ENCODE measurements around the gene ELMOD3.
"Not testable (repeated sequence)": the region's sequence is repeated elsewhere in the genome, so short reads cannot be mapped to it uniquely, and the experiment has no call there.

ELMOD3 gene

GRCh38 chr2:85341269-85342029, 13.1 kb upstream of the ELMOD3 start:
- Mint-ChIP-seq H3K9me3 (no peaks in the 10 kb centered on the region), H3K36me3 (ENCODE audit: low read depth) (peaks cover 13% of the 10 kb centered on the region), H3K4me3 (no peak overlapping the region), H3K27ac (no peak overlapping the region), H3K4me1 (ENCODE audit: low read depth) (no peaks in the 10 kb centered on the region), H3K27me3 (ENCODE audit: low read depth) (peaks cover 11% of the 10 kb centered on the region)
- no peak for DNase-seq (ENCODE audit: low spot score)

GRCh38 chr2:85342156-85342555, 12.4 kb upstream of the ELMOD3 start:
- Mint-ChIP-seq H3K4me3 (no peak overlapping the region), H3K27me3 (ENCODE audit: low read depth) (peaks cover 11% of the 10 kb centered on the region), H3K36me3 (ENCODE audit: low read depth) (peaks cover 13% of the 10 kb centered on the region), H3K27ac (no peak overlapping the region), H3K9me3 (no peaks in the 10 kb centered on the region), H3K4me1 (ENCODE audit: low read depth) (no peaks in the 10 kb centered on the region)
- no peak for DNase-seq (ENCODE audit: low spot score)

GRCh38 chr2:85343207-85343895, 11.2 kb upstream of the ELMOD3 start:
- H3K4me3 Mint-ChIP-seq; H3K27ac Mint-ChIP-seq; H3K27me3 Mint-ChIP-seq (ENCODE audit: low read depth); H3K4me1 Mint-ChIP-seq (ENCODE audit: low read depth); DNase-seq (ENCODE audit: low spot score); H3K9me3 Mint-ChIP-seq: not testable (repeated sequence)
- H3K36me3 Mint-ChIP-seq (ENCODE audit: low read depth): peaks cover 22% of the 10 kb centered on the region

- Mint-ChIP-seq H3K4me1 (ENCODE audit: low read depth) (no peaks in the 10 kb centered on the region), H3K4me3 (no peak overlapping the region), H3K27ac (no peak overlapping the region), H3K36me3 (ENCODE audit: low read depth) (peaks cover 26% of the 10 kb centered on the region), H3K27me3 (ENCODE audit: low read depth) (peaks cover 3% of the 10 kb centered on the region), H3K9me3 (no peaks in the 10 kb centered on the region)
- DNase-seq (ENCODE audit: low spot score): no peak
Measured at GRCh38 chr2:85344356-85344954, 10.1 kb upstream of the ELMOD3 start.

- DNase-seq (ENCODE audit: low spot score): no peak
- H3K4me3 Mint-ChIP-seq: no peak overlapping the region
- peaks cover 41% of the 10 kb centered on the region for H3K36me3 Mint-ChIP-seq (ENCODE audit: low read depth)
- peaks cover 3% of the 10 kb centered on the region for H3K4me1 Mint-ChIP-seq (ENCODE audit: low read depth)
- H3K9me3 Mint-ChIP-seq: no peaks in the 10 kb centered on the region
- H3K27me3 Mint-ChIP-seq (ENCODE audit: low read depth): no peaks in the 10 kb centered on the region
- H3K27ac Mint-ChIP-seq: no peak overlapping the region
Measured at GRCh38 chr2:85347599-85347998, 7.0 kb upstream of the ELMOD3 start.

GRCh38 chr2:85353876-85354285, 688 bp upstream of the ELMOD3 start:
- Mint-ChIP-seq H3K9me3 (no peaks in the 10 kb centered on the region), H3K27ac (peak overlapping the region; percentile 98), H3K4me3 (peak overlapping the region; percentile 100), H3K4me1 (ENCODE audit: low read depth) (peaks cover 34% of the 10 kb centered on the region), H3K36me3 (ENCODE audit: low read depth) (peaks cover 35% of the 10 kb centered on the region), H3K27me3 (ENCODE audit: low read depth) (no peaks in the 10 kb centered on the region)
- DNase-seq (ENCODE audit: low spot score): no peak

- Mint-ChIP-seq H3K4me1 (ENCODE audit: low read depth) (peaks cover 36% of the 10 kb centered on the region), H3K4me3 (peak overlapping the region; percentile 100), H3K9me3 (no peaks in the 10 kb centered on the region), H3K27me3 (ENCODE audit: low read depth) (no peaks in the 10 kb centered on the region), H3K36me3 (ENCODE audit: low read depth) (peaks cover 33% of the 10 kb centered on the region), H3K27ac (peak overlapping the region; percentile 98)
- no peak for DNase-seq (ENCODE audit: low spot score)
Measured at GRCh38 chr2:85355073-85355410, 473 bp downstream of the ELMOD3 start.

- H3K9me3 Mint-ChIP-seq: no peaks in the 10 kb centered on the region
- H3K27ac Mint-ChIP-seq: peak overlapping the region; percentile 81
- H3K4me3 Mint-ChIP-seq: peak overlapping the region; percentile 100
- no peaks in the 10 kb centered on the region for H3K27me3 Mint-ChIP-seq (ENCODE audit: low read depth)
- peaks cover 36% of the 10 kb centered on the region for H3K4me1 Mint-ChIP-seq (ENCODE audit: low read depth)
- no peak for DNase-seq (ENCODE audit: low spot score)
- H3K36me3 Mint-ChIP-seq (ENCODE audit: low read depth): peaks cover 30% of the 10 kb centered on the region
Measured at GRCh38 chr2:85355521-85355920, 952 bp downstream of the ELMOD3 start.

GRCh38 chr2:85356186-85356585, 1.6 kb downstream of the ELMOD3 start:
- H3K4me1 Mint-ChIP-seq (ENCODE audit: low read depth): peaks cover 34% of the 10 kb centered on the region
- H3K4me3 Mint-ChIP-seq: no peak overlapping the region
- no peaks in the 10 kb centered on the region for H3K9me3 Mint-ChIP-seq
- no peak for DNase-seq (ENCODE audit: low spot score)
- H3K27me3 Mint-ChIP-seq (ENCODE audit: low read depth): no peaks in the 10 kb centered on the region
- H3K27ac Mint-ChIP-seq: no peak overlapping the region
- H3K36me3 Mint-ChIP-seq (ENCODE audit: low read depth): peaks cover 27% of the 10 kb centered on the region

- Mint-ChIP-seq H3K9me3 (no peaks in the 10 kb centered on the region), H3K4me3 (no peak overlapping the region), H3K36me3 (ENCODE audit: low read depth) (peaks cover 31% of the 10 kb centered on the region), H3K27me3 (ENCODE audit: low read depth) (no peaks in the 10 kb centered on the region), H3K4me1 (ENCODE audit: low read depth) (peaks cover 31% of the 10 kb centered on the region), H3K27ac (no peak overlapping the region)
- no peak for DNase-seq (ENCODE audit: low spot score)
Measured at GRCh38 chr2:85357736-85358135, 3.2 kb downstream of the ELMOD3 start.

- not testable (repeated sequence) for H3K4me3 Mint-ChIP-seq; H3K27ac Mint-ChIP-seq; H3K27me3 Mint-ChIP-seq (ENCODE audit: low read depth); H3K4me1 Mint-ChIP-seq (ENCODE audit: low read depth); DNase-seq (ENCODE audit: low spot score); H3K9me3 Mint-ChIP-seq
- H3K36me3 Mint-ChIP-seq (ENCODE audit: low read depth): peaks cover 26% of the 10 kb centered on the region
Measured at GRCh38 chr2:85362653-85363387, 8.3 kb downstream of the ELMOD3 start.

GRCh38 chr2:85367180-85367579, 12.6 kb downstream of the ELMOD3 start:
- H3K27me3 Mint-ChIP-seq (ENCODE audit: low read depth): no peaks in the 10 kb centered on the region
- no peak overlapping the region for H3K4me3 Mint-ChIP-seq
- H3K9me3 Mint-ChIP-seq: no peaks in the 10 kb centered on the region
- peaks cover 2% of the 10 kb centered on the region for H3K4me1 Mint-ChIP-seq (ENCODE audit: low read depth)
- H3K27ac Mint-ChIP-seq: no peak overlapping the region
- no peak for DNase-seq (ENCODE audit: low spot score)
- peaks cover 8% of the 10 kb centered on the region for H3K36me3 Mint-ChIP-seq (ENCODE audit: low read depth)

GRCh38 chr2:85368921-85369320, 14.4 kb downstream of the ELMOD3 start:
- H3K27me3 Mint-ChIP-seq (ENCODE audit: low read depth): no peaks in the 10 kb centered on the region
- no peaks in the 10 kb centered on the region for H3K9me3 Mint-ChIP-seq
- H3K4me3 Mint-ChIP-seq: no peak overlapping the region
- H3K36me3 Mint-ChIP-seq (ENCODE audit: low read depth): peaks cover 3% of the 10 kb centered on the region
- DNase-seq (ENCODE audit: low spot score): no peak
- H3K27ac Mint-ChIP-seq: no peak overlapping the region
- H3K4me1 Mint-ChIP-seq (ENCODE audit: low read depth): no peaks in the 10 kb centered on the region

- Mint-ChIP-seq H3K9me3 (no peaks in the 10 kb centered on the region), H3K4me3 (no peak overlapping the region), H3K4me1 (ENCODE audit: low read depth) (no peaks in the 10 kb centered on the region), H3K27me3 (ENCODE audit: low read depth) (no peaks in the 10 kb centered on the region), H3K27ac (no peak overlapping the region), H3K36me3 (ENCODE audit: low read depth) (peaks cover 3% of the 10 kb centered on the region)
- no peak for DNase-seq (ENCODE audit: low spot score)
Measured at GRCh38 chr2:85369500-85369899, 14.9 kb downstream of the ELMOD3 start.

Data from T-helper 2 cell treated with Interferon-gamma antibody and Interleukin-4, amounts not matched to agents 5 μg/mL and 100 μg/mL, for 36 hours (primary cell).